Stimulated activated CD4-positive, alpha-beta T cell treated with anti-CD3 and anti-CD28 coated beads, Interleukin-1b, Interleukin-23, amount 100 ng/mL, for 24 hours (primary cell): ENCODE measurements around the gene PPP1R3D.
"Not testable (repeated sequence)": the region's sequence is repeated elsewhere in the genome, so short reads cannot be mapped to it uniquely, and the experiment has no call there.

ENCODE experiments used
- DNase-seq, 4 experiments: peaks; one replicate each; pipeline ENCODE4 v3.0.0-alpha.2; 2020; ENCODE audit warnings: low read depth in 4 of 4, low spot score in 1 of 4

Gene PPP1R3D, protein sequence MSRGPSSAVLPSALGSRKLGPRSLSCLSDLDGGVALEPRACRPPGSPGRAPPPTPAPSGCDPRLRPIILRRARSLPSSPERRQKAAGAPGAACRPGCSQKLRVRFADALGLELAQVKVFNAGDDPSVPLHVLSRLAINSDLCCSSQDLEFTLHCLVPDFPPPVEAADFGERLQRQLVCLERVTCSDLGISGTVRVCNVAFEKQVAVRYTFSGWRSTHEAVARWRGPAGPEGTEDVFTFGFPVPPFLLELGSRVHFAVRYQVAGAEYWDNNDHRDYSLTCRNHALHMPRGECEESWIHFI

DNA sequence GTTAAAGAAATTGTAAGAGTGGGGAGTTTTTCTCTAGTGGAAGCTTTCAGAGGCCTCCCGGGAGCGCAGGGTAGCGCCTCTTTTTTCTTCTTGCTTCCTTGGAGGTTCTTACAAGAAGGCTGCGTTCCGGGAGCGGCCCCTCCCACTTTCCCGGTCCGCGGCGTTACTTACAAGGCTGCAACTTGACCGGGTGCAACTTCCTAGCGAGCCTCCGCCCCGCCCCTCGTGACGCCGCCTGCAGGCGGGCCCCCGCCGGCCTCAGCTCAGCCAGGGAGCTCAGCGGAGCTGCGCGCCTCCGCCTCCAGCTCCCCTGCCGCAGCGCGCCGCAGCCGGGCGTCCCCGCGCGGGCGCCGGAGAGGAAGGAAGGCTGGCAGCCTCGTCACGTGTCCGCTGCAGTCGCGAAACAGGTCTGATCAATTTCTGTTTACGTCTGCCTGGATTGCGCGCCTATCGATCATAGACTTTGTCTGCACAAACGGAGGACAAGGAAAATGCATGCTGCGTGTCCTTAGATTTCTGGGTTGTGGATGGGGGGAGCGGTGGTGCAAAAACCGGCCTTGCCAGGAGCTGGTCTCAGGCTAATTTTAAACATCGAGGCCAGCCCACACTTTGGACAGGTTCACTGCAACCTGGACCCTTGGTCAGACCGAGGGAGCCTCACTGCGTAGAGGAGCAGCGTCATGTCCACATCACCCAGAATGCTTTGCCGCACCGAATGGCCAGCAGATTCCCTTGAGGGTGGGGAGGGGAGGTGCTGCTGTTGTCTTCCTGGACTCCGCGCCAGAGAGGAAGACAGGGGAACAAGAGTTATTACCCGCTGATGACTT lies at the start of gene PPP1R3D, which contains the start of gene FAM217B:
TSS of gene PPP1R3D (minus strand) at position 177 of the 827 bp plus-strand sequence. CDS start 374 bp downstream, outside the sequence.
TSS of gene FAM217B (plus strand) at position 261 of the 827 bp plus-strand sequence. CDS start 3,555 bp downstream, outside the sequence.
- peak; percentile 73 to 89 (median 84) for DNase-seq

DNA sequence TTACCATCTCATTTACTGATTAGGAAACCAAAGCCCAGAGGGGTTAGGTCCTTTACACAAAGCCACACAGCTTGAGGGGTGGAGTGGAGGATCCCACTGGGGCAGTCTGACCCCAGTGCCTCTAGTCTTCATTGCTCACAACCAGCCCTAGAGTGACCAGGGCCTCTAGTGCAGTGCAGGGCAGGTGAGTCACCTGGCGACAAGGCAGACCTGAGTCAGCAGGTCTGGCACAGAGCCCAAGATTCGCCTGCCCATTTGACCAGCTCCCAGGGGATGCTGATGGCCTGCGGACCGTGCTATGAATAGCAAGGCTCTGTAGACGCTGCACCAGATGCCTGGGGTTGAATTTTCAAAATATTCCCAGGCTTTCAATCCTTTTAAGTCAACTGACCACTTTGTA lies 48.0 kb upstream of the PPP1R3D start:
- no peak for DNase-seq

DNA sequence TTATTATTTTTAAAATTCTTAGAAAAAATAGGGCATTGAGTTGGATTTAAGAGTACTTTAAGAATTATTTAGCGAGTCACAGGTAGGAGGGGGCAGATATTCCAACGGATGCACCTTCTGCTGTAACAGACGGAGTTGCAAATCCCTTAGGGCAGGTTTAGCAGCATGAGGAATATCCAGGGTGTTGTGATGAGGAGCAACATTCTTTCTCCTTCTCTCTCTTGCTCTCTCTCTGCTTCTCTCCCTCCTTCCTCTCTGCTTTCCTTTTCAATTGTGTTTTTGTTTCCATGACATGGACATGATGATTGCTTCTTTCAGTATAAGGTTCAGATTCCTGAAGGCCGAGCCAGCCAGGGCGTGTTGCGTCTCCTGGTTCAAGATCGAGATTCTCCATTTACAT lies 47.0 kb upstream of the PPP1R3D start:
- DNase-seq, result no peak

DNA sequence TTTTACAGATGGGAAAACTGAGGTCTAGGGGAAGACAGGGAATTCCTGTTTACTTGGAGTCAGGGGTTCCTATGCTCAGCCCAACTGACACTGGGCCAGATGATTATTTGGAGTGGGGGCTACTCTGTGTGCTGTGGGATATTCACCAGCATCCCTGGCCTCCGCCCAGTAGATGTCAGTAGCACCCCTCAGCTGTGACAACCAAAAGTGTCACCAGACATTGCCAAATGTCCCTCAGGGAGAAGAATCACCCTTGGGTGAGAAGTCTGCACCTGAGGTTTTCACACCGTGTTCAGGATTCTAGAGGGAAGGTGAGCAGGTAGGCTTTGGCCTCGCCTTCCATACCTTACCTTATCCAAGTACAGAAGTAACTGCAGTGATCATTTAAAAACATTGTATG lies 45.8 kb upstream of the PPP1R3D start:
- DNase-seq, result no peak

DNA sequence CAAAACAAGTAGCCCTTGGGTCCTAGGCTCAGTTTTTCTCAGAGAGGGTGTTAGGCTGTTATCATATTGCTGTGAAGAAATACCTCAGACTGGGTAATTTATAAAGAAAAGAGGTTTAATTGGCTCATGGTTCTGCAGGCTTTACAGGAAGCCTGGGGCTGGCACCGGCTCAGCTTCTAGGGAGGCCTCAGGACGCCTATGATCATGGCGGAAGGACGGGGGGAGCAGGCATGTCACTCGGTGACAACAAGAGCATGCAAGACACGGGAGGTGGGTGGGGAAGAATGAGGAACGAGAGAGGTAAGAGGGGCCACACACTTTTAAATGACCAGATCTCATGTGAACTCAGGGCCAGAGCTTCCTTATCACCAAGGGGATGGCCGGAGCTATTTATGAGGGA lies 45.1 kb upstream of the PPP1R3D start:
- no peak for DNase-seq

DNA sequence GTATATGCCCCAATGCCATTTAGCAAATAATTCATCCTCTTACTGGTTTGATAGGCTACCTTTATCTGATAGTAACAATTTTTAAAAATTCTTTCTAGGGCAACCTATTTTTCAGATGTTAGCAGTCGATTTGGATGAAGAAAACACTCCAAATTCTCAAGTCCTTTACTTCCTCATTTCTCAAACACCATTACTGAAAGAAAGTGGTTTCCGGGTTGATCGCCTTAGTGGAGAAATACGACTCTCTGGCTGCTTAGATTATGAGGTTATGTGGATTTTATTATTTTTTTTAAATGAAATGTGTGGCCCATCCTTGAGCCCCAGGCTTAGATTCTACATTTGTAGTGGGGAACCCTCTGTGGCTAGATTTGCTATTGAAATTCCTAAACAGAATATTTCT lies 44.4 kb upstream of the PPP1R3D start:
- no peak for DNase-seq

DNA sequence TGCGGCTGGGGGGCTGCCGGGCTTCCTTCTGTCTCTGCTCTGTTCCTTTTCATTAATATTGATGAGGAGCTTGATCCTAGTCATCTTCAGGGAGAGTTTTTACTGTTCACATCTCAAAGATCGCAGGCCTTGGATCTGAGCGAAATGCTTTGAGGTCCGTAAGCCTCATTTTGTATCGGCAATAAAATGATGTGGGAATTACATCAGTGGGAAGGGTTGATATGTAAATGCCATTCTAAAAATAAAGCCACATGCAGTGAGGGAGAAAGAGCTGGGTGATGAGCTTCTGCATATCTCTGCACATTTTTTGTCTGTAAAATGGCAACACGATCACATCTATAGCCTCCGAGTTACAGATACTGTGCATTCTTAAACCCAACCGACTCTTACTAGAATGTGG lies 43.0 kb upstream of the PPP1R3D start:
- no peak for DNase-seq

DNA sequence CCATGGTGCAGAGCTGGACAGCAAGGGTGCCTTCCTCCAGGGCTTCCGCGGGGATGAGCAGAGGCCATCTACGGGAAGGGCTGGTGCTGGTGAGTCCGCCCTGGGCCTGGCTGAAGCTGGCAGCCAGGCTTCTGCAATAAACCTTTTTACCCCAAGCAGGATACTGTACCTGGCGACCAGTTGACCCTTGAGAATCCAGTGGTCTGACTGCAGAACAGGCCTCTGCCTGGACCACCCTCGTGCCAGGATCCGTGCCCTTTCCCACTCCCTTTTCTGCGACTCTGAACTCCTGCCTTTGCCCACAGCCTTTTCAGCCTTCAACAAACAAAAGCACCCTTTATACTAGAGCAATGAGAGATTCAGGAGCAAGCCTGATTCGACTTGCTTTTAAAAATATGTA lies 37.0 kb upstream of the PPP1R3D start:
- no peak for DNase-seq

DNA sequence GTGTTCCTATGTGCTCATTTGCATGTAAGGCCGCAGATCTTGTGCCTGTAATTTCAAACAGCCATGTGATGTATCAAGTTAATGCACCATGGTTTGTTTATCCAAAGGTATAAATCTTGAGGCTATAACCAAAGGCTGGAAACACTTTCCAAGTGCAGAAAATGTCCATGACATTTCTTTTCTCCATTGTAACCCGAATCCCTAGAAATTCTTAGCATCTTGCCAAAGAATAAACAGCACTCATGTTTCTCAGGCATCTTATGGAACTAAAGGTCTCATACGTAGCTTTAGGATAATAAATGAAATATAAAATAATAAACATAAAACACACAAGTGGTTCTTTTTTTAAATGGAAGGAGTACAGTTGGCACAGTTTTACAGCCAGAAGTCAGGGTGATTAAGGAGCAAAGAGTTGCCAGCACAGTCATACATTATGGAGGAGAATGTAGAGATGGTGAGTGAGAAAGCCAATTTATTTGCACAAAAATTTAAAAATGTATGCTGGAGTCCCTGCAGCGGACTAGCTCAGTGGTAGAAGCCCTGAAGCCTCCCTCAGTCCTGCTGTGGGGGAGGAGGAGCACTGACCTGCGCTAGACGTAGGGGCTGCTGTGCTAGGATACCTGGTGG lies 36.2 kb upstream of the PPP1R3D start:
- no peak for DNase-seq

DNA sequence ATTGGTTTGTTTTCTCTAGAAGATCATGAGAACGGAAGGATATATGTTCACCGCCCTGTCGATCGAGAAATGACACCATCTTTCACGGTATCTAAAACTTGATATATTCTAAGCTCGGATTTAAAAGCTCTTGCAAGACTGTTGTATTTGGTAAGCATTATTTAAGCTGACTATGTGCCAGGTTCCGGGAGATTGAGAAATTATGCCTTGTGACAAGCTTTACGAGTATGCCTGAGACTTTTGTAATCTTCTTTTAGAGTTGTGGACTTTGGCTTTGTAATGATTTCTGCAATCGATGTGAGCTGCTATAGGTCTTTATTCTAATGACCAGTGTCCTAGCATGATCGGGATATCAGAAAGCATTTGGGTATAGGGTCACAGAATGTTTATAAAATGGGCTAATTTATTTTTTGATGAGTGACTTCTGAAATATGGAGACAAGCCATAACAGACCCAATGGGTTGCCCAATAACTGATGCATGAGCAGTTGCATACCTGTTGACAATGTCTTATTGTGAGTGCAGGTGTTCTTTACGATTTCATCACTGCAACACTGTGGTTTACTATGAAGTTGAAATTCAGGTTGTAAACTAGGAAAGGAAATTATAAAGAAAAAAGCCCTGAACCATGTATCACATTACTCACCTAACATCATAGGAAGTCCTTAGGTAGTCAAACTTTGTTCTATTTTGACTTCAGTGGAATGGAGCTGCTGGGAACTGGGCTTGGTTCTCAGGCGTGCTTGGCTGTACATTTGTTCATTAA lies 32.1 kb upstream of the PPP1R3D start:
- no peak for DNase-seq

DNA sequence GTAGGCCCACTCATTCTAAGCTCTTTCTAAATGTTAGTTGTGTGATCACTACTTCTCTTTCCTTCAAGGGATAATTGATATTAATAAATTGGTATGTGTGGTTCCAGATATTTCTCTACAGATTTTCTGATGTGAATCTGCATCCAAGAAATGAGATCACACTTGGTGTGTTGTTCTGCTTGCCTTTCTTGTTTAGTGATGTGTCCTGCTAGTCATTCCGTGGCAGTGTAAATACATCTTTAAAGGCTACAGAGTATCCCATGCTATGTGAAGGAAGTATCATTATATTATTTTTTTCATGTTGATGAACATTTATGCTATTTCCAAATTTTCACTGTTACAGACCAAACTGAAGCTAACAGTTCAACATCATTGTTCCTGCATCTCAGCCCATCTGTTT lies 31.3 kb upstream of the PPP1R3D start:
- DNase-seq, result no peak

DNA sequence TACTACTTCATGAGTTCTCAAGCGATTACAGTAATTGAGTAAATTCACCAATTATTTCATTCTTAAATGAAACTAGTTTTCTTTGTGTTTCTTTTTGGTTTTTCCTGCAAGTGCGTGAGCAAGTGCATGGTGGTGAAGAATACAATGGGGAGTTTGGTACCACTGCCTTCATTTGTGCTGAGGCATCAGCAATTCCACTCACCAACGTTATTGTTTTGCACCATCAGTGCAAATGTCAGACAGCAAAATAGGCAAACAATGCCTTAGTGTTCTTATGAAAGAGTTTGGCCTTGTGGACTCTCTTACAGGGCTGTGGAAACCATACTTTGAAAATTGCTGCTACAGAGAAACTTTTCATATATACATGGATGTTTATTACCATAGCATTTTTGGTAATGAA lies 26.3 kb upstream of the PPP1R3D start:
- DNase-seq, result no peak

DNA sequence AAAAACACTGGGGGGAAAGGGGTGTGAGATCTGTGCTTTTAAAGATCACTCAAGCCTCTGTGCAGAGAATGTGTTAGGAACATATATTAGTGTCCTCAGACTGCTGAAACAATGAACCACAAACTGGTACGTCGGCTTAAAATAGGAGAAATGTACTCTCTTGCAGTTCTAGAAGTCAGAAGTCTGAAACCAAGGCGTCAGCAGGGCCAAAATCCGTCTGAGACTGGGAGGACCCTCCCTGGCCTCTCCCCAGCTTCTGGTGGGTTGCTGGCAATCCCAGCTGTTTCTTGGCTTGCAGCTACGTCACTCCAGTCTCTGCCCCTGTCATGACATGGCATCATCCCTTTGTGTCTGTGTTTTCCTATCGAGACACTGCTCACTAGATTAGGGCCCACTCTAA lies 22.1 kb upstream of the PPP1R3D start:
- no peak for DNase-seq

DNA sequence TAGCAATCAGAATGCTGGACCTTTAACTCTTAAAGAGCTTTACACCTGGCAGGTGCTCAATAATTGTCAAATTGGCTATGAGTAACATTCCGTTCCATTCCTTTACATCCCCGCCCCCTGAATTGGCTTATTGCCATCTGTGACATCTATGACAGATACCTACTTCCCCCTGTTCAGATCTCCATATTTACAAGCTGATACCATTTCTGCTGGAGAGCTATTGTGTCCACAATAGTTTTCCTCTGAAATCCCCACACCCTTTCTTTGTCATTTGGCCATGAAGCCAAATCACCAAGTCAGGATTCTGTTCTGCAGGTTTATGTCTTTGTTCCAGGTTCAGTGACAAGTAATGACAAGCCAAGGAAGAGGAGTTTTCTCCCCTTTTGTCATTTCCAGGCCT lies 21.3 kb upstream of the PPP1R3D start:
- DNase-seq, result no peak

DNA sequence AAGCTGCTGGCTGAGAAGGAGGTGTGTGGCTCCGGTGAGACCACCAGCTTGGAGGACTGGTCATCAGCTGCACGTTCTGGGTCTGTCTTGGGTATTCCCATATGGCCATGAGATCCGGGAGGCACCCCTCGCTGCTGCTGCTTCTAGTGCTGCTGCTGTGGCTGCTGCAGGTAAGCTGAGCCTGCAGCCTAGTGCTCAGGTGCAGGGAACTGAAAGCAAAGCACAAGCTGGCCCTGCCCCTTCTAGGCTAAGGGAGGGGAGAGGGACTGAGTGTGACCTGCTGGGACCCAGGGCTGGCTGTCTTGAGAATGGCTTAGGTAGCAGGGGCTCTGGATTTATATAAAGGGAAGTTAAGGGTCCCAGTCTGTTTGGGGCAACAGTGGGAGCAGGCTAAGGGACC lies 18.5 kb upstream of the PPP1R3D start:
- no peak for DNase-seq

DNA sequence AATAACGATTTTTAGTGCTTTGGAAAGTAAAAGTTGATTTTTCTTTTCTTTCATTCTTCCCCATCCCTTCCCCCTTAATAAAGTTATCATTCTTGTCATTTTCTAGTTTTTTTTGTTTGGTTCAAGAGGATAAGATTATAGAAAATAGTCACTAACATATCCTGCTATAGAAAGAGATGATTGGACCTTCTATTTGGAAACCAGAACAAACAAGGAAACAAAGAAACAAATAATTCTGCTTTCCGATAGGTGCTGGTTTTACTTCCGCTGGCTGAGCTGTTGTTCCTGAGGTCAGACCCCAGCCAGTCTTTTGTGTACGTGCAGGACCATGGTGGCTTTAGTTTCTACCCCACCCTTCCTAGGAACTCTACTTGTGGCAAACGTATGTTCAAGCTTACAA lies 18.0 kb upstream of the PPP1R3D start, which contains the start of gene CDH26:
TSS of gene CDH26 (plus strand) at position 301 of the 400 bp plus-strand sequence. CDS start 304 bp downstream, outside the sequence.
- DNase-seq, result no peak

DNA sequence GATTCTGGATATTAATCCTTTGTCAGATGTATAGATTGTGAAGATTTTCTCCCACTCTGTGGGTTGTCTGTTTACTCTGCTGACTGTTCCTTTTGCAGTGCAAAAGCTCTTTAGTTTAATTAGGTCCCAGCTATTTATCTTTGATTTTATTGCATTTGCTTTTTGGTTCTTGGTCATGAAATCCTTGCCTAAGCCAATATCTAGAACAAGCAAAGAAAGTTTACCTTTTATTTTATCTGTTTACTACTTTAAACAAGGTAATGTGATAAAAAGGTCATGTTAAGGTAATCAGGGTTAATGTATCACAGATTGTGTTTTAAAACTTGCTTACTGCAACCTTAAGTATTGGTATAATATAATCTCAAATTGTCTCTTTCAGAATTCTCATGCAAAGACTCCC lies 17.5 kb upstream of the PPP1R3D start:
- DNase-seq, result not testable (repeated sequence)

DNA sequence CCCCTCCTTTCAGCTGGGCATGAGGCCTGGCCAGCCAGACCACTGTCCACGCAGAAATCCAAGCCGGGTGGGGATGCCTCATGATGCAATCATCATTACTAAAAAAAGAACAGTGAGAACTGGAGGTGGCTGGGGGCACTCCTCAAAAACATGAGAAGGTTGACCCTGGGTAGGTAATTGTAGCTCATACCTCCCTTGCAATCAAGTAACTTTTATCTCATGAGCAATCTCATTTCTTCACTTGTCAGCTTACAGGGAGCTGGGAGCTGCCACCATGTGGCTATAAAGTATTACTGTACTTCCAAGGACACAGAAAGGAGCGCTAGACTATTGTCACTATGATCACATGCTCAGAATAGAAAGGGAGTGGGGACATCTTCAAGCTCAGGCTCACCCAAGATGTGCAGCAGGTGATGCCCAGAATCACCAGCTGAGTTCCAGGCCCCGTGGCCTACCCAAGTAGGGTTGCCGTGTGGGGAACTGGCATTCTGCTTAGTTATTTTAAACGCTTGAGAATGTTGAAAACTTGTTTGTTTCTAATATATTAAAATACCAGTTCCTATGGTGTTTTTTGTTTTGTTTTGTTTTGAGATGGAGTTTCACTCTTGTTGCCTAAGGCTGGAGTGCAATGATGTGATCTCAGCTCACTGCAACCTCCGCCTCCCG lies 15.2 kb upstream of the PPP1R3D start:
- DNase-seq, result no peak

DNA sequence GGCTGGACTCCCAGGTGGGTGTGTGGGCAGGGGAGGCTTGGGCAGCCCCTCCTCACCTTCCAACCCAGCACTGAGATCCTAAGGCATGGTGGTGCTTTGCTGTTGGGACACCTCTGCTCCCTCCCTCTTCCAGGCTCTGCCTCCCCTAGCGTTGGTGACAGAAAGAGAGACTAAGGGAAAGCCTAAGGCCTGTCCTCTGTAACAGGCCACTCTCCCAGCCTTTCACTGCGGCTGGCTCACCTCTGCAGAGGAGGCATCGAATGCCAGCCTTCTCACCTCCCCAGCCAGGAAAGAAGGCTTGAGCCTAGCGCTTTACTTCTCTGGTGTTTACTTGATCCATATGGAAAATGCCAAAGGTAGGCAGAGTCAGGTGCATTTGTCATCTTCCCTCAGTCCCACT lies 14.6 kb upstream of the PPP1R3D start:
- no peak for DNase-seq

DNA sequence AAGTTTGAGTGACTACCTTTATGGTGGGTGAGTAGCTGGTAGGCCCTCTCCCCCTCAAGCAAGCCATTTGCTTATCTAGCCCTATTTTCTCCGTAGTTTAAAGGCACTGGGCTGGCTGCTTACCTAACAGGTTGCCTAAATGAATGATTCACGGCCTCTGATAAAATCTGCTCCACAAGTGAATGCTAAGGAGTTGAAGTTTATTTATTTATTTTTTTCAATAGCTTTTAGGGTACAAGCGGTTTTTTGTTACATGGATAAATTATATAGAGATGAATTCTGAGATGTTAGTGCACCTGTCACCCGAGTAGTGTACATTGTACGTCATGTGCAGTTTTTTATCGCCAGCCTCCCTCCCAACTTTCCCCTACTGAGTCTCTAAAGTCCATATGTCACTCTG lies 9.8 kb upstream of the PPP1R3D start:
- no peak for DNase-seq
